PC-9 (cell line): ENCODE data around the gene CYLD. TPM values are rescaled to one million over a fixed set of nuclear protein-coding genes. Genes with fewer than 3 reads are reported as not detected.
A peak's percentile ranks its signal among the peaks of the same experiment; 100 is the strongest.

ENCODE experiments used
- BruUV-seq: library from RNA; stranded (reverse); fragments of 400-500 nt; replicated peaks from 2 replicates; lab custom pipeline; 2021; lab: Mats Ljungman, UMichigan
- CTCF ChIA-PET: fragments of 300-600 bp; sonication (Branson Sonifier 250); formaldehyde crosslinking; loops from one replicate; lab custom pipeline; 2022; ENCODE audit warnings: antibody characterized with exemption; lab: Charles Lee
- POLR2A ChIA-PET: fragments of 300-600 bp; sonication (Branson Sonifier 250); formaldehyde crosslinking; loops from one replicate; lab custom pipeline; 2022; ENCODE audit warnings: antibody characterized with exemption; ENCODE audit not compliant: unreplicated experiment; lab: Charles Lee
- DNase-seq, 2 experiments: peaks; one replicate each; pipeline versions ENCODE4 v3.0.0 to v3.0.0-alpha.2; 2015 to 2022; ENCODE audit warnings: mixed read lengths in 1 of 2
- H2AFZ ChIP-seq: fragments of 200-600 bp; sonication (generic); 2 replicates; pipeline ENCODE4 v1.8.1; 2017; ENCODE audit warnings: antibody characterized with exemption
- H3F3A ChIP-seq: fragments of 200-600 bp; sonication (generic); 2 replicates; pipeline ENCODE4 v1.8.1; 2017; ENCODE audit warnings: antibody characterized with exemption, mild to moderate bottlenecking, low read depth; ENCODE audit not compliant: insufficient read depth
- H3K27ac ChIP-seq: fragments of 200-600 bp; sonication (generic); 2 replicates; pipeline ENCODE4 v1.6.1; 2016; ENCODE audit warnings: mixed run types
- H3K27me3 ChIP-seq: fragments of 200-600 bp; sonication (generic); 2 replicates; pipeline ENCODE4 v1.6.1; 2016; ENCODE audit warnings: low read depth, mixed run types; ENCODE audit not compliant: insufficient read depth
- H3K36me3 ChIP-seq: fragments of 200-600 bp; sonication (generic); 2 replicates; pipeline ENCODE4 v1.6.1; 2016; ENCODE audit warnings: low read depth, mixed run types
- H3K4me1 ChIP-seq: fragments of 200-600 bp; sonication (generic); replicated peaks from 2 replicates; pipeline ENCODE4 v1.6.1; 2016; ENCODE audit warnings: mixed run types; ENCODE audit not compliant: insufficient read depth
- H3K4me2 ChIP-seq: fragments of 200-600 bp; sonication (generic); 2 replicates; pipeline ENCODE4 v1.6.1; 2017; ENCODE audit warnings: mixed run types
- H3K4me3 ChIP-seq: fragments of 200-600 bp; sonication (generic); 2 replicates; pipeline ENCODE4 v1.6.1; 2016; ENCODE audit warnings: mixed run types
- H3K79me2 ChIP-seq: fragments of 200-600 bp; sonication (generic); 2 replicates; pipeline ENCODE4 v1.6.1; 2017; ENCODE audit warnings: low read depth, mixed run types
- H3K9me2 ChIP-seq: fragments of 200-600 bp; sonication (generic); 2 replicates; pipeline ENCODE4 v1.8.1; 2017; ENCODE audit warnings: mild to moderate bottlenecking; ENCODE audit not compliant: insufficient read depth
- H3K9me3 ChIP-seq: fragments of 200-600 bp; sonication (generic); 2 replicates; pipeline ENCODE4 v1.8.1; 2016; ENCODE audit warnings: low read depth; ENCODE audit not compliant: insufficient read depth
- H4K20me1 ChIP-seq: fragments of 200-600 bp; sonication (generic); 2 replicates; pipeline ENCODE4 v1.8.1; 2017; ENCODE audit not compliant: insufficient read depth
- CTCF ChIP-seq: fragments of 200-600 bp; sonication (generic); conservative IDR thresholded peaks from 2 replicates; pipeline ENCODE4 v1.6.1; 2017; ENCODE audit warnings: mixed run types, antibody characterized with exemption, mild to moderate bottlenecking, moderate library complexity
- EZH2 ChIP-seq: fragments of 200-600 bp; sonication (generic); IDR thresholded peaks from 2 replicates; pipeline ENCODE4 v1.8.0; 2017; ENCODE audit warnings: antibody characterized with exemption, low read depth
- intact Hi-C: fragments of 100-400 bp; cut with micrococcal nuclease; formaldehyde crosslinking; loops from one replicate; pipeline ENCODE4 v1.10.0; 2022; ENCODE audit not compliant: unreplicated experiment
- total RNA-seq: library from RNA; stranded (reverse); gene quantifications from 2 replicates; pipeline ENCODE4 v1.2.3, GENCODE V29; 2021

Gene CYLD
- total RNA-seq, 1 experiment from 2014 or later: 19.0 TPM

GRCh38 chr16:50743581-50744225 is 1.8 kb downstream of the CYLD start:
- Histone ChIP-seq H3K27ac (no peak overlapping the region), H3K9me3 (no peaks in the 10 kb centered on the region), H4K20me1 (no peaks in the 10 kb centered on the region), H3F3A (peaks cover 24% of the 10 kb centered on the region), H3K27me3 (no peaks in the 10 kb centered on the region), H3K4me1 (peaks cover 34% of the 10 kb centered on the region), H3K36me3 (no peaks in the 10 kb centered on the region), H3K4me3 (no peak overlapping the region), H3K79me2 (no peaks in the 10 kb centered on the region), H3K9me2 (no peaks in the 10 kb centered on the region; the same call in 1 of the 2 replicates), H3K4me2 (peak overlapping the region; percentile 92), H2AFZ (no peak overlapping the region)
- no peak for TF ChIP-seq CTCF
- TF ChIP-seq EZH2: no peak
- BruUV-seq: TSS peak; percentile 44
- no peak for DNase-seq
- ChIA-PET CTCF (interaction anchor here (0.6 to 1.2 kb wide), 2 partner anchors 23 to 75 kb away, joined by 3 to 14 read pairs; no protein-coding TSS in a partner anchor), POLR2A (no interaction called here)
- intact Hi-C loops: loop anchor here (10.0 kb wide), 1 partner anchor 199 kb away; the partner anchor contains the start of gene NKD1

- POLR2A ChIA-PET: no interaction called here
- Histone ChIP-seq H3K4me2 (peak overlapping the region; percentile 24; the same call in 1 of the 2 replicates), H3K9me3 (no peaks in the 10 kb centered on the region), H3K36me3 (no peaks in the 10 kb centered on the region), H3K4me1 (peaks cover 34% of the 10 kb centered on the region), H3K27ac (peak overlapping the region; percentile 17; the same call in 1 of the 2 replicates), H3K79me2 (no peaks in the 10 kb centered on the region), H2AFZ (no peak overlapping the region), H3K9me2 (no peaks in the 10 kb centered on the region), H4K20me1 (no peaks in the 10 kb centered on the region), H3F3A (peaks cover 24% of the 10 kb centered on the region), H3K27me3 (no peaks in the 10 kb centered on the region), H3K4me3 (no peak overlapping the region)
- TF ChIP-seq CTCF (no peak), EZH2 (no peak)
- intact Hi-C loops: loop anchor here (10.0 kb wide), 1 partner anchor 200 kb away; the partner anchor contains the start of gene NKD1
- BruUV-seq: no TSS peak
- DNase-seq: peak in 1 of 2 experiments; percentile 45
- CTCF ChIA-PET: interaction anchor here (0.6 to 1.2 kb wide), 3 partner anchors 62 to 390 kb away, joined by 3 to 14 read pairs (median 4); no protein-coding TSS in a partner anchor
These were observed 3.0 kb downstream of the CYLD start for GRCh38 chr16:50744881-50745280.

GRCh38 chr16:50745940-50746339 is 4.1 kb downstream of the CYLD start:
- H3K79me2 ChIP-seq: no peaks in the 10 kb centered on the region
- H2AFZ ChIP-seq: no peak overlapping the region
- no peak overlapping the region for H3K4me2 ChIP-seq
- no peak overlapping the region for H3K27ac ChIP-seq
- TF ChIP-seq CTCF (no peak), EZH2 (no peak)
- no peaks in the 10 kb centered on the region for H3K9me3 ChIP-seq
- no peaks in the 10 kb centered on the region for H4K20me1 ChIP-seq
- no peaks in the 10 kb centered on the region for H3K27me3 ChIP-seq
- ChIA-PET CTCF (interaction anchor here (0.9 to 1.0 kb wide), 2 partner anchors 77 to 721 kb away, joined by 3 to 5 read pairs; partner anchors contain the start of gene CNEP1R1), POLR2A (no interaction called here)
- no peaks in the 10 kb centered on the region for H3K9me2 ChIP-seq
- H3K4me3 ChIP-seq: no peak overlapping the region
- H3K4me1 ChIP-seq: peaks cover 29% of the 10 kb centered on the region
- H3F3A ChIP-seq: peaks cover 18% of the 10 kb centered on the region
- DNase-seq: no peak
- no peaks in the 10 kb centered on the region for H3K36me3 ChIP-seq
- BruUV-seq: no TSS peak
- intact Hi-C loops: loop anchor here (2.0 to 10.0 kb wide), 2 partner anchors 201 to 373 kb away; partner anchors contain the start of gene NKD1
